HepG2 (cell line): ENCODE data around the gene PAPPA2.

Experiments used
- EP300 ChIP-seq, 3 experiments: sonication (generic) in 1 of 3; formaldehyde crosslinking in 1 of 3; IDR thresholded peaks; 2 replicates each; pipeline versions ENCODE4 v1.5.1 to v1.6.1; 2011 to 2020; ENCODE audit warnings: low read depth in 2 of 3, low read length in 2 of 3, borderline replicate concordance in 1 of 3, improper control_type of control experiment in 1 of 3, mild to moderate bottlenecking in 1 of 3, missing genetic modification reagents in 1 of 3, moderate library complexity in 1 of 3
- POLR2A ChIP-seq, 2 experiments: IDR thresholded peaks; 2 replicates each; pipeline ENCODE4 v1.6.1; 2011; ENCODE audit warnings: low read depth in 2 of 2, low read length in 2 of 2, mild to moderate bottlenecking in 1 of 2, moderate library complexity in 1 of 2; ENCODE audit not compliant: insufficient read depth in 1 of 2
- TAF15 ChIP-seq: fragments of 200-400 bp; formaldehyde crosslinking; IDR thresholded peaks from one replicate; pipeline ENCODE4 v1.6.1; 2018; ENCODE audit warnings: mild to moderate bottlenecking, low read depth, low read length; ENCODE audit not compliant: poor library complexity, severe bottlenecking
- ZNF891 ChIP-seq: sonication (generic); formaldehyde crosslinking; IDR thresholded peaks from 2 replicates; pipeline ENCODE4 v1.5.0; 2020; ENCODE audit warnings: mild to moderate bottlenecking, missing genetic modification reagents

DNA sequence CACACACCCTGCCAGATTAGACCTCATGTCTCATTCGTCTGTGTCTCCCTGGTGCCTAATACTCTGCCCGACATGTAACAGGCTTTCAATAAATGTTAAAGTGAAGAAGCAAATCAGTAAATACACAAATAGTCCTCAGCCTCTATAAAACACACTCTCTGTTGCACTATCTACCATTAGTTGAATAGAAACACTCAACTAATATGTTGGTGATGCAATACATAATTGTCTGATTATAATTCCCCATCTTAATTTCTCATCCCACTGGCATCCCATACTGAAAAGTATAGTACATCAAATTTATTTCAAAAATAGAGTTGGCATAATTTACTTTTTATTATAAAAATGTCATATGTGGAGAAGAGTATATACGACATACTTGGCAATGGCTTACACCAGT is 162.4 kb downstream of the PAPPA2 start:
- TF ChIP-seq ZNF891 (CRISPR knock-in tag) = no peak
- TF ChIP-seq POLR2A (IDR thresholded peaks at IDR 0.05; ENCODE audit: insufficient read depth in 1 of 2, low read depth in 2 of 2, low read length in 2 of 2) = no peak
- no peak for TF ChIP-seq TAF15
- TF ChIP-seq EP300 (IDR thresholded peaks at IDR 0.05; ENCODE audit: low read depth in 2 of 2, low read length in 2 of 2) = no peak
- no peak for TF ChIP-seq EP300 (CRISPR knock-in tag; IDR thresholded peaks at IDR 0.05; ENCODE audit: borderline replicate concordance)
